Measurements from ENCODE around the gene EGFL6.

The EGFL6 gene, protein sequence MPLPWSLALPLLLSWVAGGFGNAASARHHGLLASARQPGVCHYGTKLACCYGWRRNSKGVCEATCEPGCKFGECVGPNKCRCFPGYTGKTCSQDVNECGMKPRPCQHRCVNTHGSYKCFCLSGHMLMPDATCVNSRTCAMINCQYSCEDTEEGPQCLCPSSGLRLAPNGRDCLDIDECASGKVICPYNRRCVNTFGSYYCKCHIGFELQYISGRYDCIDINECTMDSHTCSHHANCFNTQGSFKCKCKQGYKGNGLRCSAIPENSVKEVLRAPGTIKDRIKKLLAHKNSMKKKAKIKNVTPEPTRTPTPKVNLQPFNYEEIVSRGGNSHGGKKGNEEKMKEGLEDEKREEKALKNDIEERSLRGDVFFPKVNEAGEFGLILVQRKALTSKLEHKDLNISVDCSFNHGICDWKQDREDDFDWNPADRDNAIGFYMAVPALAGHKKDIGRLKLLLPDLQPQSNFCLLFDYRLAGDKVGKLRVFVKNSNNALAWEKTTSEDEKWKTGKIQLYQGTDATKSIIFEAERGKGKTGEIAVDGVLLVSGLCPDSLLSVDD

DNA sequence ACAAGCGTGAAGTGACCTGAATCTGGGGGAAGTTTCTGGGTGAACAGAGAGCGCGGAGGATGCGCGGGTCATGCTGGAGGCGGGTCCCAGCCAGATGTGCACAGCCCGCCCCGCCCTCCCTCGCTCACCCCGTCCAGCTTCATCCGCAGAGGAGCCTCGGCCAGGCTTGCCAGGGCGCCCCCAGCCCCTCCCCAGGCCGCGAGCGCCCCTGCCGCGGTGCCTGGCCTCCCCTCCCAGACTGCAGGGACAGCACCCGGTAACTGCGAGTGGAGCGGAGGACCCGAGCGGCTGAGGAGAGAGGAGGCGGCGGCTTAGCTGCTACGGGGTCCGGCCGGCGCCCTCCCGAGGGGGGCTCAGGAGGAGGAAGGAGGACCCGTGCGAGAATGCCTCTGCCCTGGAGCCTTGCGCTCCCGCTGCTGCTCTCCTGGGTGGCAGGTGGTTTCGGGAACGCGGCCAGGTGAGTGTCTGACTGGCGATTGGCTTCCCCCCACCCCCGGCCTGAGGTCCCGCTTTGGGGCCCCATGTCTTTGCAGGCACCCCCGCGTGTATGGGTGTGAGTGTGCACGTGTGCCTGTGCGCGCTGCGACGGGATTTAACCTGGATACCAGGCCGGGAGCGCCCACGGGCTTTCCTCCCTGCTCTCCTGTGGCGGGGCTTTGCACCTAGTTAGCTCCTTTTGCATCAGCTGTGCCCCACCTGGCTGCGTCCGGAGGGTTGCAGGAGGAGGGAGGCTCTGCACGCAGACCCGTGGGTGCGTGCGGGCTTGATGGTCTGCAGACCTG lies at the start of gene EGFL6:
EGFL6 (plus strand) TSS at position 123 of the 782 bp plus-strand sequence; CDS start at position 384, 261 bp downstream.
- no peak for DNase-seq

DNA sequence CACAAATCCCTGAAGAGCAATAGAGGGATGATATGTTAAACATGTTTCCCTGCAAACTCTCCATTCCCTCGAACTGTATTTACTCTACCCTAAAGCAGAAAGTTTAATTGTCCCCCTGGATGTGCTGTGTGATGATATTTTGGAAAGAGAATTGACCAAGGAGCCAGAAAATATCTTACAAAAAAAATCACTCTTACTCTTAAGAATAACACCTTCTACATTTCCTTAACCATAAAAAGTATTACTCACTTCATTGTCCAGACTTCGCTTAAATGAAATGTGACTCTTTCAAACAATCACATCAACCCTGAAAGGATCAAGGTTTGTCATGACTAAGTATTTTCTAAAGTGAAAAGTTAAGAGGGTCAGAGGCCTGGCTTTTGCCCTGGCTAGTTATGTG lies 49.0 kb upstream of the EGFL6 start:
- no peak for DNase-seq

DNA sequence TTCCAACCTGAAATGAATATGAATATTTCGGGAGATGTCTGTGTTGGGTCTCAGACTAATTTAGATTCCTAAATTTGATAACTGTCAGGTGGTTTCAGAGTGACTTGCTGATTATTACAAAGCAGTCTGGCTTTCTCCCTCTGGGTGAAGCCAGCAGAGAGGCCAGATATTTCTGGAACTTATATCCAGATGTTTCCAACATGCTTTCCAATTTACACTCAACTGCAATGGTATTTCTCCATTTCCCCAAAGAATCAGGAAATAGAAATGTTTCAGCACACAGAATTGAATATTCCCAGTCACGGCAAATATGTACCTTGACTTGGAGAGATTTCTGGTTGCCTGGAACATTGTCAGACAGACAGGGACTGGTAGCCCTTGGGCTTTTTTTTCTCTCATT lies 48.5 kb upstream of the EGFL6 start:
- DNase-seq: no peak

DNA sequence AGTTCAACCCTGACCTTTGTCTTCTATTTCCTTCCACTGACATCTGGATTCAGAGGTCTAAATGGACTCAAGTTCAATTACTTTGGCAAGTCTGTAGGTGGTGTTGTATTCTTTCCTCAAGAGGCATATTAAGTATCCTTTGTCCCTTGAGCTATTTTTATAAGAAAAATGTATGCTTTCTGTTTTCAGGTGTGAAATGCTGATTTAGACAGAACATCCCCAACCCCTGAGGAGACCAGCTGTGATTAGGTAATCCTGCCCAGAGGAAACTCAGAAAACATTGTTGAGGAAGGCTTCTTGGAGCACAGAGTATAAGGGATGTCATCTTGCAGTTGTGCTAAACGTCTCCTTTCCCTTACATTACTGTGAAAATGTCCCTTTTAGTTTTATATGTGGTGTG lies 46.6 kb upstream of the EGFL6 start:
- DNase-seq: no peak

DNA sequence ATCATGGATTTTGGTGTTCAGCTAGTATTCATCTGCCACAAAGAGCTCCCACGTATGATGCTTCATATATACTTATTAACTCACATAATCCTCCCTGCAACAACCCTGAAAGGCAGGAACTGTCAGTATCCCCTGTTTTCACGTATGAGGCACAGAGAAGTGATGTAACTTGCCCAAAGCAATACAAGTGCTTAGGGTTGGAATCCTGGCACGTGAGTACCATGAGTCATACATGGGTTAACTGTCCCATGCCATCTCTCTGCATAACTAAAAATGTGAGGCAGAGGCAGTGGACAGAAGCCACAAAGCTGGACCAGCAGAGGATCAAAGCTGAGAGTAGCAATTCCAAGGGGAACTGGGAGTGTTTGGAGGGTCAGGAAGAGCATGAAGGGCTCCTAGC lies 35.7 kb upstream of the EGFL6 start:
- no peak for DNase-seq

DNA sequence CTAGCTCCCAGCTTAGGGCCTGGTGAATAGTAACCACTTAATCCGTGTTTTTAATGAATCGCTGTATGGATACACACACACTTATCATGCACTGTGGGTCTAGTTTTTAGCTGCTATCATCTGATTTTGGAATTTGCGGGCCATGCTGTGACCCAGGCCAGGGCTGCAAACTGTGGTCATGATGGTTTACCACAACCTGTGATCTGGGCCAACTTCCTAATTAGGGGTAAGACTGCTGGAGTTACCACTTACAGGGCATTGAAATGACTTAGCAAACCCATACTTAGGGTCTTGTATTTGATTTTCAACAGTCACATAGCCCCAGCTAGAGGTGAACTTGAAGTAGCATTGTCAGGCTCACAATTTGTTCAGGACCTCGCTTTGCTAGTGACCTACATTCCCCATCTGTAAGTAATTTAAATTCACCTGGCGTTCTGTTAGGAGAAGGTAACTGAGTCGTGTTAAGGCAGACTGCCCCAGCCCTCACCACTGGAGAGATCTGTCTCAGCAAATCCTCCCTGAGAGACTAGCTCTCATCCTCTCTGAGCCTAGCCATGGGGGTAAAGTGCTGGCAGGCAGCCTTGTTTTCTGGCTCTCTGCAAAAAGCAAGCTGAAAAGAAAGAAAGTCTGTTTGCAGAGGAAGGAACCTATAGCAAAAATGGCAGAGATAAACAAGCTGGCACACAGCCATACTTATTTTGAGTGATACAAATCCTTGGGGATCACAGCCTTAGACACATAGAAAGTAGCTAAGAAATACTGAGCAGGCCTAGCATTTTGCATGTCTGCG lies 33.8 kb upstream of the EGFL6 start:
- DNase-seq: no peak

DNA sequence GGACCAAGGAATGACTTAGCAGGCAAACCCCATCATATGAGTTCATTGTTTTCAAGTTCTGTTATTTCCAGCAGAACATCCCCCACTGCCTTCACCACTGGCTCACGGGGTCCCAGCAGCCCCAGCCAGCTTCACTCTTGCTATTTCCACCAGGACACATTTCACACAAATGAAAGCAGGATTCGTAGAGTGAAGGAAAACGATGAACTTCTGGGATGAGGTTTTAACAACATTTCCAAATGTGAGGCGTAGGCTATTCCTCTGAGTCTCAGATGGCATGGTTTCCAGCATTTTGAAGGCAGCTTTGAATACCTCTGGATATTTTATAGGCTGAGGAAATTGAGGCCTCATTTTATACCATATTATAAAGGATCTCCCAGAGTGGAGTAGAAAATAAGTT lies 32.9 kb upstream of the EGFL6 start:
- DNase-seq: no peak

DNA sequence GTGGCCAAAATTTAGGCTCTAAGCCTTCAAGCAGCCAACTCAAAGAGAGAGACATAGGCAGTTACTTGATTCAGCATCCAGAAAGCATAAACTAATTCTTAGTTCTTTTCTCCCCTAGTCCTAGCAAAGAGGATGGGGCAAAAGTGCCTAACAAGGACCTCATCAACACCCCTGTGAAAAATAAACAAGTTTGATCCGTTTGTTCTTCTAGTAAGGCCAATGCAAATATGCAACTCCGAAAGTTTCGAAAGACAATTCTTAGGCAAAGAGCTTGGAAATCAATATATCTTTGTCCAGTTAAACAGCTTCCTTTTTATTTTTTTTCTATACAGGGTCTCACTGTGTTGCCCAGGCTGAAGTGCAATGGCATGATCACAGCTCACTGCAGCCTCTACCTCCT lies 31.0 kb upstream of the EGFL6 start:
- DNase-seq: no peak

DNA sequence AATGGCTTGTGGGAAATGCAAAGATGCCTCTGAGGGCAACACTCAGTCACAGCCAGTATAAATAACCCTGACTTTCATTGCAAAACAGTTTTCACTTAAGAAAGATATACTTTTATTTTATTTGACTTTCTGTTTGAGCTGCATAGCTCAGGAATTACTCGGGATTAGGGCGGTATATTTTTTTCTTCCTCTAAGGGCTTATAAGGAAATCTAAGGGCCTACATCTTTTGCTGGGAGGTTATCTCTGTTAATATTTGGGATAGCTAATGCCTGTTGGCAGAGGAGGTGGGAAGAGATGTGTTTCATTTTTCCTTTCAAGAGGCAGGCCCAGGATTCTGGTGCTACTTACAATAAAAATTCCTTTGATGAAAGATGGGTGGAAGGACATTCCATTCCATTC lies 28.8 kb upstream of the EGFL6 start:
- no peak for DNase-seq

DNA sequence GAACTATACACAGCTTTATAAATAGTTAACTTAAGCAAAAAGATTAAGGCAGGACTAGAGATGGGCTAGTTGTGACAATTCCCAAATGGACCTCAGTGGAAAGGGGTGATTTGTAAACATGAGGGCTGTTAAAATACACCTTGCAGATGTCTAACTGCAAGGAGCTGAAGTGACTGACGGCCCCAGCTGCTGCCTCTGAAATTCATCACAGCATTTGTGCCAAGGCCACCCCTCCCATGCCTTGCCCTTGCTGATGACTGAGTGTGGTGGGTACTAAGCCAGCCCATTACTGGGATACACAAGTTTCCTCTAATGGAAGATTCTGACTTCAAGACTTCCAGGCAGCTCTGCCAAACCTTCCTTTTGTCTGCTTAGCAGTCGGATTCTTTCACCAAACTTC lies 23.7 kb upstream of the EGFL6 start:
- DNase-seq: no peak

DNA sequence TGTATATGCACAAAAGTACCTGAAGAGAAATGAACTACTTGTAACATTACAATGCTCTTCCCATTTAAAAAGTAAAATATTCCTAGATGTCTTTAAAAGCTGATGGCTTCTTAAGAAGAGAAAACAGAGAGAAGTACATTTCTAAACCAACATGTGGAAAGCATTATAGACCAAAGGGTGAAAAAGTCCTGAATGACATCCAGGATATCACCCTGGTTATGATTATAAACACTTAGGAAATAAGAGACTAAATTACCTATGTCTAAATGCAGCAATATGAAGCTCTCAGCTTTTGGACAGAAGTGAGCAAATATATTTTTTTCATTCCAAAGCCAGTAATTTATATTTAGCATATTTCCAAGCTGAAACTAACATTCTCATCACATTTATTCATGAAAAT lies 21.7 kb upstream of the EGFL6 start:
- DNase-seq: no peak

DNA sequence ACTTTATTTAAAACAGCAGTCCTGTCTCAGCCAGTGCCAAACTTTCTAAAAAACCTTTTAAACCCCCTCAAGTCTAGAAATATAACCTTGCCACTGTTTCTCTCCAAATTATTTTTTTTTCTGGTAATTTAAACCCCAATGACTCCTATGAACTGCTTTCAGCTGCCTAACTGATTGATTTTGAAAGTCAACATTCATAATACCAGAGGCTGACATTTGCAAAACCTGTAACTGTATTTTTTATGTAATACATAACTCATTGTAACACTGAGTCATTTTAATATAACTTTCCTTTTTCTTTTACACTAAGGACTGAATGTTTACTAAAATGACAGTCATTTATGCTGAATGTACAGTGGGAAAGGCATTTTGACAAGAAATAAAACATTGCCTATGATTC lies 19.1 kb upstream of the EGFL6 start:
- no peak for DNase-seq

DNA sequence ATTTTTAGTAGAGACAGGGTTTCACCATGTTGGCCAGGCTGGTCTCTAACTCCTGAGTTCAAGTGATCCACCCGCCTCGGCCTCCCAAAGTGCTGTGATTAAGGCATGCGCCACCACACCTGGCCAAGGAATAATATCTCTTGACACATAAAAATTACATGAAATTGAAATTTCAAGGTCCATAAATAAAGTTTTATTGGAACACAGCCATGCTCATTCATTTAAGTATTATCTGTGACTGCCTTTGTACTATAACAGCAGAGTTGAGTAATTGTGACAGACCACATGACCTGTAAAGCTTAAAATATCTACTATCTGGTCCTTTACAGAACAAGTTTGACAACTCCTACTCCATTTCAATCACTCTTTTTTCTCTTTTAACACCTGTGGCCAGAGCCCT lies 17.8 kb upstream of the EGFL6 start:
- DNase-seq: no peak

DNA sequence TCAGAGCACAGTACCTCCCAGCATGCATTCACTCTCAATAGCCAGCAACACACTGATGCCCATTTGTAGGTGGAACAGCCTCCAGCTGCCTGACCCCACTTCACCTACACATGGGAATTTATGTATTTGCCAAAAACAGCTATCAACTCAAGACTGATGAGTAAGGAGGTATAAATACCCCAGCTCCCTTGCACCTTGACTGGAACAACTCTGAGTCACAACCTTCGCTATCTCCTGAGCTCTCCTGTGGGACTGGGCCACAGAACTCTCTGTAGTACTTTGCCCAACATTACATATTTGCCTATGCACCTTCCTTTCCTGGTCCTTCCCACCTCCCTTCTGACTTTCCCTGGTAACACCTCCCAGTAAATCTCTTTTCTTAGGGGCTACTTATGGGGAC lies 16.5 kb upstream of the EGFL6 start:
- DNase-seq: no peak

DNA sequence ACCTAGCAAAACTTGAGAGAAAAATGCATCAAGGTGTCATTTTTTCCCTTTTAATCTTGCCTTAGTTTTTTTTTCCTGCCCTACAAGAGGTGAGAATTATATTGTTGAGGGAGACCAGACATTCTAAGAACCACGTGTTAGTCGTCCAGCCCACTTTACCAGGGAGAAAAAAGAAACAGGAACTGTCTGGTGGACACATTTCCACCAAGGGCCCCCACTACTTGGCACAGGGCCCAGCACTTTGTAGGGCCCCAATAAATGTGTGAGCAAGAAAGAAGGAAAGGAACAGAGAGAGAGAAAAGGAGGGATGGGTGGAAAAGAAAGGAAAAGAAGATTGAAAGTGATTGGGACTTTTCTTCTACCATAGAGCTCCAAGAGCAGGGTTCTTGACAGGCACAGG lies 3.9 kb upstream of the EGFL6 start:
- DNase-seq: no peak

DNA sequence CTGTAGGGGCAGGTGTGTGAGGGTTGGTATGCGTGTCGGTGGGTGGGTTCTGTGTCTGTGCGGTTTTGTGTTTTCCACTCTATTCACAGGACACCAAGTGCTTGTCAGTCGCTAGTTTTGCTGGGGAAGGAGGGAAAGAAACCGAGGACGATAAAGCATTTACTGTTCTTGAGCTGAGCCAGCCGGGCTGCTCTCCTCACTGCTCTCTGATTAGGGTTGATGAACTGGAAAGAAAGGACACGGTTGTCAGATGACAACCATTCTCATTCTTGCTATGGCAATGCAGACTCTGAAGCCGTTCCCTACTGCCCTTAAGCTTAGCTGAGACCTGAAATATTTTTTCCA lies 832 bp downstream of the EGFL6 start:
- DNase-seq: no peak

DNA sequence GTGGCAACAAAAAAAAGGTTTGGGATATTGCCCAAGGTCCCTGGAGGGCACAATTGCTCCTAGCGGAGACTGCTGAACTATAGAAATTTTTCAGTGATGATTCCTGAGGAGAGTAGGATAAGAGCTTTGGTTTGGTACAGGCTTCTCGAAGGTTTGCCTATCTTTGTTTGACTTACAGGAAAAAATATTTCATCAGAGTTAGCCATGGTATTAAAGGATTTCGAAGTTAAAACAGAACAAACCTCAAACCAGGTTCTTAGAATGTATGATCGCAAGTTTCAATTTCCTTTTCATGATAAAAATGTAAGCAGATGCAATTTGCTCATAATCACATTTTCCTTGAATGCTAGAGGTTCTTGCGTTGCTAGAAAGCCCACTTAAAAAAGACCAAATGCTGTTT lies 1.7 kb downstream of the EGFL6 start:
- DNase-seq: no peak

DNA sequence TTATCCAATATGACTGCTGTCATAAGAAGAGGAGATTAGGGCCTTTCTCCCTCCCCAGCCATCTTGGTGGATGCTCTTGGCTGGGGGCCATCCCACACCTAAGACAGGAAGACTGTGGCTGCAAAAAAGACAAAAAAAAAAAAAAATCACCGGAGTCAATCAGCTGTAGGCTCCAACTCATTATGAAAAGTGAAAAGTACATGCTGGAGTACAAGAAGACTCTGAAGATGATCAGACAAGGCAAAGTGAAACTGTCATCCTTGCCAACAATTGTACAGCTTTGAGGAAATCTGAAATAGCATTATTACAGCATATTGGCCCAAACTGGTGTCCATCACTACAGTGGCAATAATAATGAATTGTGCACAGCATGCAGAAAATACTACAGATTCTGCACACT lies 5.2 kb downstream of the EGFL6 start:
- DNase-seq: no peak

DNA sequence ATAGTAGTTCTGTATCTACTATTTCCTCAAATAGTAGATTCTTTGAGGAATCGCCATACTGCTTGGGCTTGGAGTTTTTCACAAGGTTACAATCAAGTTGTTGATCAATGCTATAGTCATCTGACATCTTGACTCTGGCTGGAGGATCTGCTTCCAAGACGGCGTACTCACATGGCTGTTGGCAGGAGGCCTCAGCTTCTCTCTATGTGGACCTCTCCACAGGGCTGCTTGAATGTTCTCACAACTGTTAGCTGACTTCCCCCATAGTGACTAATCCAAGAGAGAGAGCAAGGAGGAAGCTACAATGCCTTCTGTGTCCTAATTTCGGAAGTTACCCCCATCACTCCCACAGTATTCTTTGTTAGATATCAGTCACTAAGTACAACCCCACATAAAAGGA lies 10.3 kb downstream of the EGFL6 start:
- no peak for DNase-seq

DNA sequence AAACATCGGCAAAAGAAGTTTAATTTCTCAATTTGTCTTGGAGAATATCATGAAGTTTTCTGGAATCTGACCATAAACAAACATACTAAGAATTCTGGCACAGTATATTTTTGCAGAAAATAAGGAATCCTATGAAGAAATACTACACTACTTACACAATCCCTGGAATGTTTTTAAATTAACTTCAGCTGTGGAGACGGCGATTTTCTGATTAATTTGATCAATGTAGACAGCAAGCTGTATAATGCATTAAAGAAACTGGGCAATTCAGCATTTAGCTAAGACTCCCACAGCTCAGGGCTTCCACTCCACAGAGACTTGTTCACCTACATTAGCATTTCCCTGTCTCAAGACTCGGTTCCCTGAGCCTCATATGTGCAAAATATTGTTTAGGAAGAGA lies 12.2 kb downstream of the EGFL6 start:
- DNase-seq: no peak

DNA sequence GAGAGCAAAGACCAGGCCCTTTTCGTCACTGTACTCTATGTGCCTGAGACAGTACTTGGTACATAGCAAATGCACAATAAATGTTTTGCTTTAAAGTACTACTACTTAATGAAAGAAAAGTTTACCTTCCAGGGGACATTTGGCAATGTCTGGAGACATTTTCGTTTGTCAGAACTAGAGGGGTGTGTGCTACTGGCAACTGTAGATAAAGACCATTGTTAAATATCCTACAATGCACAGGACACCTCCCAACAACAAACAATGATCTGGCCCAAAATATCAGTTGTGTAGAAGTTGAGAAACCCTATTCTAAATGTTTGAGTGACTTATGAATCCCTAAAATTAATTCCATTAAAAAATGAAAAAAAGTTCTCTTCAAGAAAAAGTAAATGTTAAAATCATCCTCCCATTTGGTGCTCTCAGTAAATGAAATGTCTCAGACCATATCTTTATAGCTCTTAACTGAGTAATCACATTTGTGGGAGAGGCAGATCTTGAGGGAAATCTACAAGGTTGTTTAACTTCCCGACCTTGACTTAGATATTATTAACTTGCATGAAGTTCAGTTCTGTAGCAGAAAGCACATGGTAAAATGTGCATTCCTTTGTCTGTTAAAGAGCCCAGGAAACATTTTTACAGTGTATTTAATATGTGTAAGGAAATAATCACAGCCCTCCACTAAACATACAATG lies 18.5 kb downstream of the EGFL6 start:
- no peak for DNase-seq

DNA sequence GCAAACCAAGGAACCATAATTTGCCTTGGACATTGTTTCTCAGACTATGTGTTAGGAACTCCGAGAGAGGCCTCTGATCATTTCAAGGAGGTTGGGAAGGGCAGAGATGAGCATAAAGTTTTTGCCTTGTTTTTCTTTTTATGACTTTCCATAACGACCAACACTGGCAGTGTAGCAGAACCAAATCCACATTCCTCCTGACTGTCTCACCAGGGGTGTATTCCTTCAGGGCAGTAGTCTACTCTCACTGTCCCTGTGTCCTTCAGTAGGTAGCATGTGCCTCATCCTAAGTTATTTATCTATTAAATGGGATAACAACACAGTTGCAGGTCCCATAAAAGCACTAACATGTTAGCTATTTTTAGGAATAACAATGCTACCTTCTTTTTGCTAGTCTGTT lies 20.8 kb downstream of the EGFL6 start:
- DNase-seq: no peak

DNA sequence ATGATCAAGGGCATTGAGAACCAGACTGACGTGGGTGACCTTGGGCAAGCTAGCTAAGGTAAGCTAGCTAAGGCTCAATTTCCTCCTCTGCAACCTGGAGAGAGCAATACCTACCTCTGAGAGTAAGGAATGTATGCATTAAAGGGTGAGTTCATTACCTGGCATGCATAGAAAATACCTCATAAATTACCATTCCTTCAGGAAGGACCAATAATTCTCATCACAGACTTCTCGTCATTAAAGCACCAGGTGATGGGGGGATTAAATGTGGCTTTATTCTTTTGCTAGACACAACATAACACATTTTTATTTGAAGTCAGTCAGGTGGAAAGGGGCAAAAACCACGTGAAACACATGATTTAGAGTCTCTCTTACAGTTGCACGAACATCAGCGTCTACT lies 21.5 kb downstream of the EGFL6 start:
- DNase-seq: no peak
